HG03565 (cell line): ENCODE data around the gene PHC2.

Experiments
- ATAC-seq: cut with Tn5 transposase; IDR thresholded peaks from one replicate; pipeline ENCODE4 v1.9.1; 2021; ENCODE audit warnings: mild to moderate bottlenecking, moderate library complexity; ENCODE audit not compliant: unreplicated experiment

Gene PHC2, protein sequence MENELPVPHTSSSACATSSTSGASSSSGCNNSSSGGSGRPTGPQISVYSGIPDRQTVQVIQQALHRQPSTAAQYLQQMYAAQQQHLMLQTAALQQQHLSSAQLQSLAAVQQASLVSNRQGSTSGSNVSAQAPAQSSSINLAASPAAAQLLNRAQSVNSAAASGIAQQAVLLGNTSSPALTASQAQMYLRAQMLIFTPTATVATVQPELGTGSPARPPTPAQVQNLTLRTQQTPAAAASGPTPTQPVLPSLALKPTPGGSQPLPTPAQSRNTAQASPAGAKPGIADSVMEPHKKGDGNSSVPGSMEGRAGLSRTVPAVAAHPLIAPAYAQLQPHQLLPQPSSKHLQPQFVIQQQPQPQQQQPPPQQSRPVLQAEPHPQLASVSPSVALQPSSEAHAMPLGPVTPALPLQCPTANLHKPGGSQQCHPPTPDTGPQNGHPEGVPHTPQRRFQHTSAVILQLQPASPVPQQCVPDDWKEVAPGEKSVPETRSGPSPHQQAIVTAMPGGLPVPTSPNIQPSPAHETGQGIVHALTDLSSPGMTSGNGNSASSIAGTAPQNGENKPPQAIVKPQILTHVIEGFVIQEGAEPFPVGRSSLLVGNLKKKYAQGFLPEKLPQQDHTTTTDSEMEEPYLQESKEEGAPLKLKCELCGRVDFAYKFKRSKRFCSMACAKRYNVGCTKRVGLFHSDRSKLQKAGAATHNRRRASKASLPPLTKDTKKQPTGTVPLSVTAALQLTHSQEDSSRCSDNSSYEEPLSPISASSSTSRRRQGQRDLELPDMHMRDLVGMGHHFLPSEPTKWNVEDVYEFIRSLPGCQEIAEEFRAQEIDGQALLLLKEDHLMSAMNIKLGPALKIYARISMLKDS

DNA sequence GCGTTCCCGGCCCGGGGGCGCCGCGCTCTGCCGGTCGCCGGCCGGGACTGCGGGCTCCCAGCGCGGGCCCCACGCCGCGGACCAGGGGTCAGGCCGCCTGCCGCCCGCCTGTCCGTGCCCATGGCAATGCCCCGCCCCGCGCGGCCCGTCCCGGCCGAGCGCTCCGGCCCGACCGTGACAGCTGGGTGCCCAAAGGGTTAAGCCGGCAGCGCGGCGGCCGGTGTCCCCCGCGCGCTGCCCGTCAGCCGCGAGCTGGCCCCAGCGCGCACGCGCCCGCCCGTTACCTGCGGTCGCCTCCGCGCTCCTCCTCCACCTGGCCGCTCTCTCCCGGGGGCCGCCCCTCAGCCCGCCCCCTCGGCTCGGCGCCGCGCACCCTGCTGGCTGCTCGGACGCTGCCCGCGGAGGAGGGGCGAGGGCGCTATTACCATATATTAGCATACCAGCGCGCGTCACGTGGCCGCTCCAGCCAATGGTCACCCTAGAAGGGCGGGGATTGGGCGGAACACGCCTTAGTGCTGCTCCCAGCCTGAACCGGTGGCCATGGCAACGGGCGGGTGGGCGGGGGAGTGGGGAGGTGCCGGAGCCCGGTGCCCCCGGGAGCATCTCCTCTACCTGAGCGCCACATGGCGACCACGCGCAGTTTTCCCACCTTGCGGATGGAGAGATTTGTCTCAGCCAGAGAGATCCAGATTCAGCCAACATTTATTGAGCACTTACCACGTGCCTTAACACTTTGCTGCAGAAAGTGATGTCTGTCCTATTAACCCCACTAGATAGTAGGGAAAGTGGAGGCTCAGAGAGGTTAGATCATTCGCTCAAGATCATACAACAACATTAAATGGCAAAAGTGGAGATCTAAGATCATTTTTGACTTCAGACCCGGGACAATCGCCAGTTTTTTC lies at the start of gene PHC2:
Gene PHC2, minus strand, starts transcription at position 404 of the 902 bp plus-strand sequence. CDS start 55,556 bp downstream, outside the sequence.
- peak; percentile 90 for ATAC-seq

DNA sequence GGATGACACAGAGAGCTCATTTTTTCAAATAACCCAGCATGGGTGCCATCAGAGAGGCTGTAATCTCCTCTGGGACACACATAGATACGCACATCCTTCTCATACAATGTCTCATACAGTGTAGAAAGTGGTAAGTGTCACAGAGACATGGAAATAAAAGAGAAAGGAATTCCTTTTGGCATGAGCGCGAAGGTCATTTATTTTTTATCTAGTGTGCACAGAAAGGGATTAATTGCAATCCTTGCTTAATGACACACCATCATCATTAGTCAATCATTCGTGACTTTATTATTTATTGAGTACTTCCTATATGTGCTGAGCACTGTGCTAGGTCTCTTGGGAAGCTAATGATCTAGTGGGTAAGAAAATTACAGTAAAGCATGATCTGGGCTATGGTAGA lies 46.6 kb upstream of the PHC2 start:
- no peak for ATAC-seq

DNA sequence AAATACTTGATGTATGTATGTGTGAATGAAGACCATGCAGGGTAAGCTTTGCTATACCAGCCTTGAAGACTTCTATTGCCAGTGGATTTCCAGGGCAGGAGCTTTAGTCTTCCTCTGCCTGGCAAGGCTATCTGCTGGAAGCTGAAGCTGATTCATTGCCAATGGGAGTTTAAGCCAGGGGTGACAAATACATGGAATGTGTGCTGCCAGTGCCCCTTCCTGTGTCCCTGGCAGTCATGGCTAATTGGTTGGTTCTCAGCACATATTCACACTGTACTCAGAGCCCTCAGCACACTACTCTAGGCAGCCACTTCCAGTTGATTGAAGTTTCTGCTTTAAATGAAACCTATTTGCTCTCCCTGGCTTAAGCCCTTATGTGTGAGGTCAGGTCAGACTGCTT lies 43.0 kb upstream of the PHC2 start:
- no peak for ATAC-seq

DNA sequence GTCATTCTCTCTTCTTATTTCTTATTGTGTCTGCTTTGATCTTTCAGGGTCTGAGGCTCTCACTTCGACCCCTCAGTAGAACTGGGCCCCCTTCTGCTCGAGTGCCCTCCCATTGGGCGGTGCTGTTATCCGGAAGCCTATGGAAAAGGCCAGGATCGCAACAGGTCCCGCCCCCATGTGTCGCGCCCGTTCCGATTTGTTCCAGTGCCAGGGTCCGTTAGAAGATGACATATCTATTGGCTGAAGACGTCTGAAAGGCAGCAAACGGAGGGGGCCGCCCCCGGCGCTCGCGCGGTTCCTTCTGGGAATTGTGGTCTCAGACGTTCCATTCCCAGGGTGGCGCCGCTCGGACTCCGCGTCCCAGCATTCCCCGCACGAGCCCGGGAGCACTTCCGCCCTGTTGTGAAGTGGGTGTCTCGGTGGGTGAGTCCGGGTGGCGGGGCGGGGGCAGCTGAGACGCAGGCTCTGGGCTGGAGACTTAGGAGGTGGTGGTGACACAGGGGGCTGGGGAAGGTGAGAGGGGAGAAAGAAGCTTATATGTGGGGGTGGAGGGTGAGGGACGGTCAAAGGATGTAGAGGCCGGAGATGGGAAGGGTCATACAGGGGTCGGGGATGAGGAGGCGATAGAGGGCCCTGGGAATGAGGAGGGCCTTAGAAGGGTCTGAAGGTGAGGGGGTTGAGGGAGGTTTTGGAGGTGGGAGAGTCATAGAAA lies 41.5 kb upstream of the PHC2 start, which contains the start of gene ZSCAN20:
Gene ZSCAN20, plus strand, starts transcription at position 377 of the 712 bp plus-strand sequence. CDS start 6,644 bp downstream, outside the sequence.
- peak; percentile 70 for ATAC-seq

DNA sequence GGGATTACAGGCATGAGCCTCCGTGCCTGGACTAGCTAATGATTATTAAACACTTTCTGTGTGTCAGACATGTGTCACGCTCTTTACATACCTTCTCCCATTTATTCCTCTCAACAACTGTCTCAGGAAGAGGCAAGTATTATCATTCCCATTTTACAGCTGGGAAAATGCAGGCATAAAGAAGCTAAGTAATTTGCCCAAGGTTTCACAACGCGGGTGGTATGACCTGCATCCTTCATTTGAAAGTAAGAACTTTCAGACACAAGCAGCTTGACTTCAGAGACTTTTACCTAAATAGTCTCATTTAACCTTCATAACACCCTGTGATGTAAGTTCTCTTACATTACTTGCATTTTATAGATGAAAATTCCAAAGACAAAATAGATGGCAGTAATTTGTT lies 40.5 kb upstream of the PHC2 start:
- ATAC-seq = no peak

DNA sequence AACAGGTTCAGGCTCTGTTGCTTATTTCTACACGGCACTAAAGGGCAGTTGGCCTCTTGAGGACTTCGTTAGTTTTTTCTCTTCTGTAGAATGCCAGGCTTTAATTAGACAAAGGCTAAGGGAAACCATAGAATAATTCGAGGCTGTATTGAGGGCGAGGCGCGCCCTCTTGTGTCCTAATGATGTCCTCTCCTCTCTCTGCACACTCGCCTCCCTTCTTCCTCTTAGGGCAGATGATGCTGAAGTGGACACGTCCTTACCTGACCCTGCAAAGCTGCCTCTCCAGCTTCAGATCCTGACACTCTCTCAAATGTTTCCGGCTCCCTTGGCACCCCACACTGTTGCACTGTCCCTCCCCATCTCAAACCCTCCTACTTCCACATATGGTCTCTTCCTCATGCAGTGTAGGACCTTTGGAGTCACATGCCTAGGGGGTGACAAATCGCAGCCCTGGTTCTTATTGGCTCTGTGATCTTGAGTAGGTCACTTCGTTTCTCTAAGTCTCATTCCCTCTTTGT lies 39.7 kb upstream of the PHC2 start:
- no peak for ATAC-seq

DNA sequence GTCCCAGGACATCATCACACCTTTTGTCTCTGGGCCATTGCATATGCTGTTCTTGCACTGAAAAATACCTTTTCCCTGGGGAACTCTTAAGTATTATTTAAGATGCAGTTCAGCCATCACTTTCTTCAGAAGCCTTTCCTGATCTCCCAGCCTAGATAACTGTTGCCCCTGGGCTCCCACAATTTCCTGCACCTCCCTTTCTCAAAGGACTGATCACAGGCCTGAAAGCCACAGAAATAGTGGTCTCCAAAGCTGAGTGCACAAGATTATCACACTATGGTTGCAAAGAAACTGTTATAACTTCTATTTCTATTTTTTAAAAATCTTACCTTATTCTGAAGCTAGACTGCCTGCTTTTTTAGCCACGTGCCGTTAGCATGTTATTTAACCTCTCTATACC lies 38.8 kb upstream of the PHC2 start:
- no peak for ATAC-seq

DNA sequence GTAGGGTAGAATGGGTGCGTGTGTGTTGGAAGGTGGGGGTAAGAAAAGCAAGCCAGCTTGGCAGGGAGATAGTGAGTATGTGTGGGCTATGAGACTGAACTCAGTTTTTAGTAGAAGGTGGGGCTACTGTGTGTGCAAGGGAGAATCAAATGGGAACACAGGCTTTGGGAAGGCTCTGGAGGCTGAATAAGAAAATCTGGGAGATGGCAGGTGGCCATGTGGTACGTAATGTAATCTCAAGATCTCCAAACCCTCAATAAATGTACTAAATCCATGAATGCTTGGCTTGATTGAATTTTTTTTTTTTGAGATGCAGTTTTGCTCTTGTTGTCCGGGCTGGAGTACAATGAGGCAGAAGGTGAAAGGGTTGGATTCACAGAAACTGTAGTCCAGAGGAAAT lies 38.1 kb upstream of the PHC2 start:
- ATAC-seq = no peak

DNA sequence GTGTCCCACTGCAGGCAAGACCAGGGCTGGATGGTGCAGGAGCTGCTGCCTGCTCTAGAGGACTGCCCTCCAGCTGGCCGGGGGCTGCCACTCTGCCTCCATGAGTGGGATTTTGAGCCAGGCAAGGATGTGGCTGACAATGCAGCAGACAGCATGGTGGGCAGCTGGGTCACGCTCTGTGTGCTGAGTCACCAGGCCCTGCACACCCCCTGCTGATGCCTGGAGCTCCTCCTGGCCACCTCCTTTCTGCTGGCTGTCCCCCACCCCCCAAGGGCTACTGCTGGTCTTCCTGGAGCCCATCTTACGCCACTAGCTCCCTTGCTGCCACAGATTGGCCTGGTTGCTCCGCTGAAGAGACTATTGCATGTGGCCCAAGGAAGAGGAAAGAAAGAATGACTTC lies 37.6 kb upstream of the PHC2 start:
- ATAC-seq = no peak

DNA sequence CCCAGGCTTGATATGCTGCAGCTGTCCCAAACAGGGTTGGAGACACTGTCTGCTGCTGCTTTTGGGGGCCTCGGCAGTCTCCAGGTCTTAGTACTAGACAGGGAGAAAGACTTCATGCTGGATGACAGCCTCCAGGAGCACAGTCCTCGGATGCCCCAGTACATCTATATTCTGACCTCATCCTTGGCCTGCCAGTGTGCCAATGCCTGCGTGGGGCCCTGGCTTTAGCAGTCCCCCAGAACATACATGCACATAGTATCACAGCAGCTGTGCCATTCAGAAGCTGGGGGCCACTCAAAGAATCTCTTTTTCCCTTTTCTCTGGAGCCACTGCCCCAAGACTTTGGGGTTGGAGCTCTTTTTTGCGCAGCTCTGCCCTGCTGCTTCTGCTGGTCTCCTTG lies 37.1 kb upstream of the PHC2 start:
- no peak for ATAC-seq

DNA sequence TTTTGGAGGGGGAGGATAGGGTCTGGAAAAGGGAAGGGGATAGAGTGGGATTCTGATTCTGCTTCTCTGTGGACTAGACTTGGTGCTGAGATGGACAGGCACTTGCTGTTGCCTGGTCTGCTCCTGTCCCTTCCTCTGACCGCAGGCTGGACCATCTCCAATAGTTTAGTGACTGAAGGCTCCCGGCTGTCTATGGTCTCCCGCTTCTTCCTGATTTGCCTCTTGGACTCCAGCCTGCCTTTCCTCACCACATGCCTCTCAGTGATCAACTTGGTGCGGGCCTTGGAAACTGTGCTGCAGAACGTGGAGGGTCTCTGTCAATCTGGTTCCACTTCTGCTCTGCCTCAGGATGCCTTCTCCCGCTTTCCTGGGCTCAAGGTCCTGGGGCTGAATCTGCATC lies 35.3 kb upstream of the PHC2 start:
- no peak for ATAC-seq

DNA sequence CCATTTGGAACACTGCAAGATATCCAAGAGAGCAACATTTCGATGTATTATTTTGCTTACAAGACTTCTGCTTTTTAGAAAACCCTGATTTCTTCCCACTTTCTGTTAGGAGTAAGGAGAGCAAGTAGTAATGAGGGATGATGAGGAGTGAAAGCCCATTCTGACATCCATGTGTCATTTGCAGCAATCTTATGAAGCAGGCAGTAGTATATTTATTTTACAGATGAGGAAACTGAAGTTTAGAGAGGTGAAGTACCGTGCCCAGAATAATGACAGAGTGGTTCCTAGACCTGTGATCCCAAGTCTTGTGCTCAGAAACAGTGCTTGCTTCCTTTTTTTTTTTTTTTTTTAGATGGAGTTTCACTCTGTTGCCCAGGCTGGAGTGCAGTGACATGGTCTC lies 34.4 kb upstream of the PHC2 start:
- no peak for ATAC-seq

DNA sequence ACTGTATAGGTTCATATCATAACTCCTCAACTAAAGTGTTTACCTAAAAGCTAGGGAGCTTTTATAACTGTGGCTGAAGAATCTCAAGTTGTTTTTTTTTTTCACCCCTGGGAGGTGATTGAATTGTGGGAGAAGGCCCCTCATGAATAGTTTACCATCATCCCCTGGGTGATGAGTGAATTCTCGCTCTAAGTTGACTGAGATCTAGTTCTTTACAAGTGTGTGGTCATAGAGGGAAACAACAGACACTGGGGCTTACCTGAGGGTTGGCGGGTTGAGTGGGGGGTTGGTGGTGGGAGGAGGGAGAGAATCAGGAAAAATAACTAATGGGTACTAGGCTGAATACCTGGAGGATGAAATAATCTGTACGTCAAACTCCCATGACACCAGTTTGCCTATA lies 33.7 kb upstream of the PHC2 start:
- ATAC-seq = no peak

DNA sequence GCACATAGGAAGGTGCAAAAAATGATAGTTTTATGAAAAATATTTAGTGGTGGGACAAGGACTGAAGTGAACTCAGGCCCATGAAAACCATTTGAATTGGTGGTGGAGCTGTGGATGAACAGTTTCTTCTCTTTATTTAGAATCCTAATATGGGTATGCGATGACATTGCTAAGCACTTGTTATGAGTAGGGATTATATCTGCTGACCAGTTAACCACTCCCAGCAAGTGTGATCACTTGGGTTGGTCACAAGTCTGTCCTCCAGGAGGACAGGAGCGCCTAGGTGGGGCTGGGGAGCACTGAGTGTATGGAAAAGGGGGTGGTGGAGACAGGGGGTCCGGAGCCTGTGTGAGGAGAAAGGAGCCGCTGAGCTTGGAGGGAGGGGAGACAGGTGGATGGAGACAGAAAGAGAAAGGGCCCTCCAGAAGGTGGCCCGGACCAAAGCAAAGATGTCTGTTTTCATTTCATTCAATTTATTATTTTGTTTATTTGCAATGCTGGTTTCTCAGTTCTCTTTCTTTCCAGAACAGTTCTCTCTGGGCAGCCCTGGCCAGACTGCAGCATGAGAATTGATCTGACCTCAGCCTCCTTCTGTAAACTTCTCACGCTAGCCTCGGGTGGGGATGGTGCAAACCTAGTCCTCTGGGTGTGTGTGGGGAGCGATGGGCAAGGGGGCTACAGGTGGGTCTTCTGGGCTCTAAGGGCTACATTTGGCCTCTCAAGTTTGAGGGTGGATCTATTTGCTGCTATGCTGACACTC lies 31.7 kb upstream of the PHC2 start:
- ATAC-seq = no peak

DNA sequence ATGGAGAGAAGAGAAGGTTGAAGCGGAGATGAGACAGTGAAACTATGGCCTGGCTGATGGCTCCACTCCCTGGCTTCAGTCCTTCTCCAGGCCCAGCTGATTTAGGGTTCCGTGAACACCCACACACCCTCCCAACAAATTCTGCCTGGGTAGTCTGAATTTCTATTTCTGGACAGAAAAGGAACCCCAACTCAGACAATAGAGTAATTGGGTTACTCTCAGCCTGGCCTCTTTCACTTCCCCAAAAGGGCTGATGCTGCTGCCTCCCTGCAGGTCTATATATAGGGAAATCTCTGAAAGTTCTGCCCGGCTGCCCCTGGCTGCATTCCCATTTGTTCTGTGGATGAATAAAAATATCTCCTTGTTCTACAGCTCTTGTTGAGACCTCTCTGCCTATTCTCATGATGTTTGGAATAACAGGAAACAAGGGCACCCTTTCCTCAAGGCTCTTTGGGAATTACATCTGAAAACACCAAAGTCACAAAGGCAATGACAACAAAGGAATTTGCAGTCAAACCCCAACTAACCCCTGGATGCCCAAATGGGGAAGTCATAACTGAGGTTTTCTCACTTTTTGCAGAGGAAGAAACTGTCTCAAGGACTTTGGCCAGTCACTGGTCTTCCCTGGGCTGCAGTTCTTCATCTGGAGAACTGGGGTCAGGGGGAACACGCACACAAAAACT lies 30.2 kb upstream of the PHC2 start:
- peak; percentile 41 for ATAC-seq

DNA sequence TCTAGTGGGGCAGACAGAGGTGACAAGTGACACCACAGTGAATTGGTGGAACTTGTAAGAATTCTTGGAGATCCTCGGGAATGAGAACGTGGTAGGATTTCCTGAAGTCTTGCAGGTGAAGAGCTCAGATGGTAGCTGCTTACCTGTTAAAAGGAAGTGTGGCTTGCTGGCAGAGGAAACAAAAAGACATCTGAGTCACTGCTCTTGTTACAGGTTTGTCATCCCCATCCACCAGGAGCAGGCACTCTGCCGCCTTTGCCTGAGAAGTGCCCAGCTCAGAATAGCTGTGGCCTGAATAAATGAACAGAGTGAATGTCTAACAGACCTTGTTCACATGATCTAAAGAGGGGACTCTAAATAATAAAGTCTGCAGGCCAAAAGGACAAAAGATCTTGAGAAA lies 29.2 kb upstream of the PHC2 start:
- ATAC-seq = no peak

DNA sequence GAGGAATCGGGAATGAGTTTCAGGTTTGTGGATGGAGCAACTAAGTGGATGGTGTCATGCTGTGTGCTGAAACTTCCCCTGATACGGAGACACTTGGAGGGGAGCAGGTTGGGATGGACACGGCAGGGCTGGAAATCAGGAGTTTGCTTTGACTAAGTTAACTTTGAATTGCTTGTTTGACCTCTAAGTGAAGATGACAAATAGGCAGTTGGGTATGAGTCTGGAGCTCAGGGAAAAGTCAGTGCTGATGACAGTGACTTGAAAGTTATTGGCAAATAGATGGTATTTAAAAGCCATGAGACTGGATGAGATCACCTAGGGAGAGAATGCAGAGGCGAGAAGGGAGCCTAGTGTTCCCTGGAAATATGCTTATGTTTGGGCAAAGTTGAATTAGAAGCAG lies 28.8 kb upstream of the PHC2 start:
- no peak for ATAC-seq

DNA sequence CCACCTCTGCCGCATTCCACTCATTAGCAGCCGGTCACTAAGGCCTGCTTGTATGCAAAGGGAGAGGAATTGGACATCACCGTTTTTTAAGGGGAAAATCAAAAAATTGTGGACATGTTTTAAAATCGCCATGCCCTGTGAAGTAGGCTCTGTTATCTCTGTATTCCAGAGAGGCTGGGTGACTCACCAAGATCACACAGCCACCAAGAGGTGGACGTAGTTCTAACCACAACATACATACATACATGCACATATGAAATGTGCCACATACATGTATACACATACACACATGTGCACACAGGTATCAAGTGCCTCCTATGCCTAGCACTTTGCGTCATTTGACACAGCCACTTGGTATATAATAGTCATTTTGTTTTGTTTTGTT lies 25.6 kb upstream of the PHC2 start:
- no peak for ATAC-seq
